COLO668 (cell line): ENCODE measurements around the gene PIEZO1.

Source experiments
- DNase-seq: peaks from one replicate; lab custom pipeline; 2025; ENCODE audit not compliant: unreplicated experiment; lab: John Stamatoyannopoulos, UW

The PIEZO1 gene

DNA sequence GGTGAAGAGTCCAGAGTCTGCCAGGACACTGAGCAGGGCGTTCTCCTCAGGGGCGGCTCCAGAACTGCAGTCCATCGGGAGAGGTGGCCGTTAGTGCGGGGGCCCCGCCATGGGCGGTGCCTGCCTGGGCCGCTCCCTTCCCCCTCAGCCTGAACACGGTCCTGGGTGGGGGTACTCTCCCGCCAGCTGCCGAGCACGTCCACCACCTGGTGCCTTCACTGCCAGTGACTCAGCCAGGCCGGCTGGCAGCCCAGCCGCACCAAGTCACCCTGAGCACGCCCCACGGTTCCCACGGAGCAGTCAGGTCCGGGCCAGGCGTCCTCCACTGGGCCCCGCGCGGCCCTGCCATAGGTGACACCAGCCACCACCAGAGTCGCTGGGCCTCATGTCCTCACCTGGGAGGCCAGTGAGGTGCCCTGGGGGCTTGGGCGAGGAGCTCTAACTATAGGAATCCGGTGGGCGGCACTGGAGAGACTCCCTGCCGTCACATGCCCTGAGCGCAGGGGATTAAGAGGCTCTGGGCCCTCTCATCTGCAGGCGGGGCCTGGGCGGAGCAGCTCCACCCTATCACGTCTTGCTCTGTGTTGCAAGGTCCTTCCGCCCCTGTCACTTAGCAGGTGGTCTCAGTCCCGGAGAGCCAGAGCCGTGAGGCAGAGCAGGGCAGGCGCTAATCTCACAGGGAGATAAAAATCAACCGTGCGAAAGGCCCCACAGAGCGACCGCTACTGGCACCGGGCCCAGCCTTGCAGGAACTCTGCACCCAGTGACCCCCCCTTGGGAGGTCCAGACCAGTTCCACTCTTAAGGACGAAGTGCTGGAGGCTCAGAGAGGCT lies 14.3 kb downstream of the PIEZO1 start:
- DNase-seq, result peak; percentile 52

DNA sequence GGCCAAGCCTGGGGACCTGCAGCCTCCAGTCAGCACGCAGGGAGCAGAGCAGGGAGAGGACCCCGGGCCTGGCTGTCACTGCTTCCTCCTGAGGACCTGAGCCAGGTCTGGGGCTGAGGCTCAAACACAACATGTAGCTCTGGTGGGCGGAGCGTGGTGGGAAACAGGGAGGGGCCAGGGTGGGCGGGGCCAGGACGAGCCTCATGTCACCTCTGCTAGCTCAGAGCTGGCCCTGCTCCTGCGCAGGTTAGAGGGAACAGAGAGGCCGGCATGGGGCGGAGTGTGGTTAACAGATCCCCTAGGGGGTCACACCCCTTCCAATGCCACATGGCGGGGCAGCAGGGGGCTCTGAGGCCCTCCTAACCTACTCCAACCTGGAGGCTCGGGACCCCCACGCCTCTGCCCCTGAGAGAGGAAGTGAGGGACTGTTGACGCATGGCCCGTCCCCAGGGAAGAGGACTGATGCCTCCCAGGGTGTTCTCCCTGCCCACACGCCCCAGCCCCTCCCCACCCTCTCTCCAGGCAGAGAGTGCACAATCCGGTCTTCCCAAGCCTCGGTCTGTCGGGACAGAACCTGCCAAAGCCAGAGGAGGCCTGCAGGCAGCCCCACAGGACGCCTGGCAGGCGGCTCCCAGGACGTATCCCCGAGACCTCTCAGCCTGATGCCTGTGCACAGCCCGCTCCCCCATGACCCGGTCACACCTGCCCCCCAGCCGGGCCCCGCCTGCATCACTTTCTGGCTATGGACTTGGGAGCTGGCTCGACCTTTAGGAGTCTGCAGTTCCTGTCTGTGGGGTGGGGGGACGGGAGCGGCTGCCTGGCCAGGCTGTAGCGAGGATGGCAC lies 15.2 kb downstream of the PIEZO1 start:
- peak; percentile 69 for DNase-seq

DNA sequence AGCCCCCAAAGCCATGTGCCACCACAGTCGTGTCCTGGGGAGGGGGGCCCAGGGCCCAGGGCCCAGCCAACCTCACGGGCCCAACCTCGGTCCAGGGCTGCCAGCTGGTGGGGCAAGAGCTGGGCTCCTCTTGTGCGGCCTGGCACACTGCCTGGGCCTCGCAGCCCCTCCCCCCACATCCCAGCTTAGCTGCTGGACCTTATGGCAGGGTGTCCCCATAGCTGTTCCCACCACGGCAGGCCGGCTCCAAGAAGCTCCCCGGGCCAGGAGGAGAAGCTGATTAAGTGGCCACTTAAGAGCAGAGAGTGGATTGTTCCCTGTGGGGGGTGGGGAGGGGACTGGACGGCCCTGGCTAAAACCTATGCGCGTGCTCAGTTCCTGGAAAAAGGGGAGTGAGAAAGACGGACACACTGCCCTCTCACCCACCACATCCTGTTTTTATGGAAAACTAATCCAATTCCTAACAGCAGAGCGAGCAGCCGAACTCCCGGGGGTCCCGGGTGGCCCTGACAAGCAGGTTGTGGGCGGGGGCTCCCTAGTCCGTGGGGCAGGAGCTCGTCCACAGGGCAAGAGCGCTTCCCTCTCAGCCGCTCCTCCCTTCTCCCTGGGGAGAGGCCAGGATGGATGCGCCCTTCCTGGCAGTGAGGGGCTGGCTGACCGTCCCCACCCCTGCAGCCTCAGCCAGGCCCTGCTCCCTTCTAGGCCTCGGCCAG lies 16.8 kb downstream of the PIEZO1 start:
- DNase-seq, result peak; percentile 33

DNA sequence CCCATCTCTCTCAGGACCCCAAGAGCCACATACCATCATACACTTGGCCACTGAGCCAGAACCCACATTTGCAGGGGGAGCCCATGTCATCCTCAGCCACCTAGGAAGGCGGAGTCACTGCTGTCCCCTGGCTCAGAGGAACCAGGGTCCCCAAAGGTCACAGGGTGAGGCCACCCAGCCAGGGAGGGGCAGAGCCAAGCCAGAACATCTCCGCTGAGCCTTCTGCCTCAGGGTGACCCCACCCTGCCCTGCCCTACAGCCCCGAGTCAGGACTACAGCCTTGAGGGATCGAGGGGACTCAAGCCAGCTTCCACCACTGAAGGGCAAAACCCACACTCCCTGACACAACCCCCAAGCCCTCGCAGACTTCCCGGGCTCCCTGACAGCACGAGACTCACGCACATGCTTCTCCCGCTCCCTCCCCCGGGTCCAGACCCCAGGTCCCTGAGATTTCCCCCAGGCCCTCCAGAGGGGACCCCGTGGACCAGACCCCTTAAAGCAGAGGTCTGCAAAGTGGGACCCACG lies 17.4 kb downstream of the PIEZO1 start:
- no peak for DNase-seq

DNA sequence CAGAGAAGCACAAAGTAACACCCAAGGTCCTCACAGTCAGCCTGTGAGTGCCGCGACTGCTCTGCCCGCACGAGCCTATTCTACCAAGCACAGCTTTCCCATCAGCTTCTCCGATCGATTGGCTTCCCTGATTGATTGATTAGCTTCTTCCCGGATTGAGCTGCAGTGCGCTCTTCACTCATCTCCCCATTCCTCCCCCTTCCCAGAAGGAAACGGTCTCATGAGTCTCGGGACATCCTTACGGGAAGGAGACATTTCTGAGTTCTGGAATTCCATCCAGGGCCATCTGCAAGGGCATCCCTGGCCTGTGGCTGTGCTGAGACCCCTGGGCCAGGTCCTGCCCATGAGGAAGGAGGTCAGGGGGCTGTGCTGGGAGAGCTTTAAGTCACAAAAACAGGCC lies 18.0 kb downstream of the PIEZO1 start:
- DNase-seq, result no peak

DNA sequence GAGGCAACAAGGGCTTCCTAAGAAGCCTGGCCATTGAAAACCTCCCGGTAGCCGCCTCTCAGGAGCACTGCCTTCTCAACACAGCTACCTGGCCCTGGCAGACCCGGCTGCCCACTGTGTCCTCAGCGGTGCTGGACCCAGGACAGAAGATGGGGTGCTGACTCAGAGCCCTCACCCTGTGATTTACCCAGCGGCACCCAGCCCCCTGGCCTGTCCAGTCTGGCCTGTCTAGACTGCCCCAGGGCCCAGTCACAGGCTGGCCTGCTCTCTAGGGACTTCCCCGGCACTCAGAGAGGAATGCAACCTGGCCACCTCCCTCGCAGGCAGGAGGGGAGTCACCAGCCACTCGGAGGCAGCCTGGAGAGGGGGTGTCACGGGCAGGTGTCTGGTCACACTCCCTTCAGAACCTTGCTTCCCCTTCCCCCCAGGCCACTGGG lies 20.1 kb downstream of the PIEZO1 start:
- peak; percentile 38 for DNase-seq

DNA sequence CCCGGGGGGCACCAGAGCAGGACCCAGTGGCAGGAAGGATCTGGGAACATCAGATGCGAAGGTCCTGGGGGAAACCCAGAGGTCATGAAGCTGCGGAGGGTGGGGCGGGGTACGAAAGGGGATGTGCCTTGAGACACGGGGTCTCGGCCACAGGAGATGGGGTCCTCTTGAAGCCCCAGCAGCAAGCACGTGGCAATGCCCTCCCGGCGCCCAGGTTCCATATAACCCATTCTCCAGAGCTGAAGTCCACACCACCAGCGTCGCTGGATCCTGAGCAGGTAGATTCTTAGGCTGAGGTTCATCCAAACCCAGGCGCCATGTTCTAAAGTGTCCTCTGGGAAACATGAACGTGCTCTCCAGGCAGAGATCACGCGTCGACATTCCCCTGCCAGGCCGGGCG lies 20.9 kb downstream of the PIEZO1 start:
- DNase-seq, result no peak

DNA sequence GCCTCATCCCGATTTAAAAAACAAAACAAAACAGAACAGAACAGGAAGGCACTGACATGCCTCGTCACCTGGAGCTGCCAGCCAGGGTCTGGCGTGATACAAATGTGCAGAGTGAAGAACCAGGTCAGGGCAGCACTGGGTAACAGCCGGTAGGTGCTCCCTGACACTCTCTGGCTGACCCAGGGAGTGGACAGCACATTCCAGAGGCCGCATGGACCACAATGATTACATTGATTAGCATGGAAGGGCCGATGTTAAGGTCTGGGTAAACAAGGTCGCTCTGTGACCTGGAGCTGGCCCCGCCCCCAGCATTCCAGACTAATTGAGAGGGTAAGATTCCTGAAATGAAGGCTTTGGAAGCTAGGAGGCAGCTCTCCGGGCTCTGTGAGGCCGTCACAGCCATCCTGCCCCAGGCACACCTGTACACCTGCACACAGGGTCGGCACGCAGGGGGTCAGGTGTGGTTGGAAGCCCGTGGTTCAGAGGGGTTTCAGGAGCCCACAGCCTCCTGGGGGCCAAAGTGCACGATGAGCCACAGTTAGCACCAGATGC lies 21.4 kb downstream of the PIEZO1 start:
- DNase-seq, result no peak

DNA sequence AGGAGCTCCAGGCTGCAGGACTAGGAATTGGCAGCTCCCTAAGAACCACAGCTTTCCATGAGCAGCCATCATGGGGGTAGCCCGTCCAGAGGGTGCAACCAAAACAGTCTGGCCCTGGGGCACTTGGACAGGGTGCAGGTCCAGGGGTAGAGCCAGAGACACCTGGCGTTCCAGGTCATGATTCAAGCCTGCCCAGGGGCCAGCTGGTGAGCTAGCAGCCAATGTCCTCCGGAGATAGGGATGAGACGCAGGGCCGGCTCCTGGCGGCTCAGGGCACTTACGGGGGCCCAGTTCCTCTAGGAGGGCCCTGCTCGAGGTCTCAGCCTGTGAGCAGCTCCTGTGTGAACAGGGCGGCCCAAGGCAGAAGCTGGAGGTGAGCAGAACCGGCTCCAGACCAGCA lies 22.1 kb downstream of the PIEZO1 start:
- DNase-seq, result no peak

DNA sequence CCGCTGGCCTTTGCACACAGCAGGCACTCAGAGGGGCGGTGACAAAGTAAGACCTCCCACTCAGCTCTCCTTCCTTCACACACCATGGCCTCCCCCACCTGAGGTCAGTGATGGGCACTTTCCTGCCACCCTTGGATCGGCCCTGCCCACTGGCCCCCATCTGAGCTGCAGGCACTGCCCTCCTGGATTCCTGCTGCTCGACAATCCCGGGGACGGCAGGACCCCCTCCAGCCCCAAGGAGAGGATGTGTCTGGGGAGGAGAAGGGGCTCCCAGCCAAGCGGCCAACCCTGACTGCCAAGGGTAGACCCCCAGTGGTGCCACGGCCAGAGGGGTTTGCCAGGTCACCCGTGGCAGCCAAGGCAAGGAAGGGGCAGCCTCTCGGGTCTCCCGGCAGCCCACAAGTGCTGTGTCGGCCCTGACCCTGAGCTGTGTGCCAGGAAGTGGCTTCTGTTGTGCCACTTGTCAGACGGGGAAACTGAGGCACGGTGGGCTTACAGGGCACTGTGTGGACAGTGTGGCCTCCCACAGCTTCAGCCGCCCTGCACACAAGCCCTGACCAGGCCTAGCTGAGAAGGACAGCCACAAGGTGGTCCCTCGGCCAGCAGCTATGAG lies 22.7 kb downstream of the PIEZO1 start:
- no peak for DNase-seq

DNA sequence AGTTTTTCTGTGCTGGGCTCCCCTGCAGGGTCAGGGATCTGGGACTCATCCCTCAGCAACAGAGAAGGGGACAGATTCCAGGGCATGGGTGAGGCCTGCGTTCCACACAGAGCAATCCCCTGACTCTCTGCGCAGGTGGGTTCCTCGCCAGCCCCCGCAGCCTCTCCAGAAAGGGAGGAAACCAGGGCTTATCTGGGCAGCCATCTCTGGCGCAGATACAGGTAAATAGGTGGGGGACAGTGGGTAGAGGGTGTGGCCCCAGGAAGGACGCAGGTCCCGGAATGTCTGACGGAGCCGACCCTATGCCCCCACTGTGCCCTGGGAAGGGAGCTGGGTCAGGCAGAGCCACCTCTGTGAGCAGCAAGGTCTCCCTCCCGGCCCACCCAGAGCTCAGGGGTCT lies 23.2 kb downstream of the PIEZO1 start:
- DNase-seq, result no peak

DNA sequence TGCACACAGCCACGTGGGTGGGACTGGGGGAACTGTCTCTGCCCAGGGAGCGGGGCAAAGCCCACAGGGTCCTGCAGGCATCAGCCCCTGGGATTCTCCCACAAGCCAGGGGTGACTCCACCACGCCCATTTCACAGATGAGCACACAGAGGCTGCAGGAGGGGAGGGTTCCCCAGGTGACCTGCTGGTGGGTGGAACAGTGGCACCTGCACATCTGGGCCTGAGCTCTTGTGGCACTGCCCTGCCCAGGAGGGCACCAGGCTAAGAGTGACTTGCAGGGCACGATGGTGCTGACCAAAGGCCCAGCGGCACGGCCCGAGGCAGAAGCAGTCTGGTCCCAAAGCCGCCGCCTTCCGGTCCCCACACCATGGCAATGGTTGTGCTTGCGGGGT lies 23.9 kb downstream of the PIEZO1 start:
- DNase-seq, result no peak

DNA sequence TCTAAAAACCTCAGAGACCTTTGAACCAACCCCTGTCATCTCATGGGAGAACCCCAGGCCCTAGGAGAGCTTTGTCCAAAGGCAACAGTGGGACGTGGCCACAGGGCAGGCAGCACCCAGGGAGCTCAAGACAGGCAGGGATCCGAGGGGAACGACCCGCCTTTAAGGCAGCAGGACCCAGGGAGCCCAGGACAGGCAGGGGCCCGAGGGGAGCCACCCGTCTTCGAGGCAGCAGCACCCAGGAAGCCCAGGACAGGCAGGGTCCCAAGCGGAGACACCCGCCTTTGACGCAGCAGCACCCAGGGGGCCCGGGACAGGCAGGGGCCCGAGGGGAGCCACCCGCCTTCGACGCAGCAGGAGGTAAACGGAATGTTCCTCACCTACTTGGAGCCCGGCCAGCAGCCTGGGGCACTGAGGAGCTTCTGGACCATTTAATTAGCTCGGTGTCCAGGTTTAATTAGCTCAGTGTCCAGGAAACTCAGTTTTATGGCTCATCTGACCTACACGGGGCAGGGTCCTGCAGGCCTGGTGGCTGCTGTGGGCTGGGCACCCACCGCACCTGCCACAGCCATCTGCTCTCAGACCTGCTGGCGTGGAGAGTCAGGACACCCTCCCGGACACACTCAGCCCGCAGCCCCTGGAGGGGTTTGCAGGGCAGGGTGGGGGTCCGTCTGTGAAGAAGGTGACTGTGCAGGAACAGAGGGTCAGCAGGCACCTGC lies 24.4 kb downstream of the PIEZO1 start:
- DNase-seq, result peak; percentile 16

DNA sequence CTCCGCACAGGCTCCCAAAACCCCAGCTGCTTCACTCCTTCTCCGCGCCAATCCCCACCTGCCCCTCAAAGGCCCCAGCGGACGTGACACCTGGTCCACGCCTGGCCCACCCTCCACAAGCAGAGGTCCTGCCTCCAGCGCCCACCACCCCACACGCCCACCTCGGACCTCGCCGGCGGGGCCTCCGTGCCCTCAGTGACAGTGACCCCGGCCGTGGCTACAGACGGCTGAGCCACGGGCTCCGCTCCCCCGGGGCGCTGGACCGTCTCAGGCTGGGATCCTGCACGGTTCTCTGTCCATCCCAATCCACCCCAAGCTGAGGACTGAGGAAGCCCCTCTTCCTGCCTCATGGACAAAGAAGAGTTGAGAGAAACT lies 25.1 kb downstream of the PIEZO1 start:
- DNase-seq, result no peak

DNA sequence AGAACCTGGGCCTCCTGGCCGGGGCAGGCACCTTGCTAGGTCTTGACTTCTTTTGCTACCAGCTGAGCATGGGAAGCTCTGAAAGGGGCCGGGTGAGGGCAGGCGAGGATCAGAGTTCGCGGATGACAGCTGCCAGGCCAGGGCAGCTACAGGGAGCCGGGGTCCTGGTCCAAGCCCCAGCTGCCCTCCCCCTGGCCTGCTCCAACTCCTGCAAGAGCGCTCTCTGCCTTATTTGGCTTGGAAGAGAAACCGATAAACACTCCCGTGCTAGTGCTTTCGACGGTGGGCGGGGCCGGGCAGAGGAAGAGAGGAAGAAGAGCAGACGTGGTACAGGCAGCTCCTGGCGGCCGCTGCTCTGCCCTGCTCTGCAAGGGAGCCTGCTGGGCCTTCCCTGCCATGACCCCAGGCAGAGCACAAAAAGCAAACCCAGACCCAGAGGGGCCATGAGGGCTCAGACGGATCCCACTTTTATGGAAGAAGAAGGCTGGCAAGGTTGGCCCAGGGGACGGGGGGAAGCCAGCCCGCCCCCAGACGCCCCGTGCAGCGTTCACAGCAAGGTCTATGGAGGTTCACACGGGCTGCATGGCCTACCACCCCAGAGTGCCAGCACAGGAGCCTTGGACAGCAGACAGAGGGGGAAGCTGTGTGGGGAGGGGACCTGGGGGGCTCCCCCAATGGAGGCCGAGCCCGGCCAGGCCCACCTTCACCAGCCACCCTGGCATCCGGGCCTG lies 25.6 kb downstream of the PIEZO1 start:
- DNase-seq, result peak; percentile 64

DNA sequence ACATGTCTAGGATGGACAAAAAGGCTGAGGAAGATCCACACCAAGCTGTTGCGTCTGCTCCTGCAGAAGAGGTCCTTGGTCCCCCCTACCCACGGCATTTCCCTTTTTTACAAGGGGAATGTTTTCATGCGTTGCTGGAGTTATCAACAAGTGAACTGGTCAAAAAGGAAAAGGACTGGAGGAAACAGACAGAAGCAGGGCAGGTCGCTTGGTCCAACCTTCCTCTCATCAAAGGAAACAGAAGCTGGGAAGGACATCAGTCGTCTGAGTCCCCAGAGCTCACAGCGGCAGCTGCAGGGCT lies 26.1 kb downstream of the PIEZO1 start:
- DNase-seq, result no peak

DNA sequence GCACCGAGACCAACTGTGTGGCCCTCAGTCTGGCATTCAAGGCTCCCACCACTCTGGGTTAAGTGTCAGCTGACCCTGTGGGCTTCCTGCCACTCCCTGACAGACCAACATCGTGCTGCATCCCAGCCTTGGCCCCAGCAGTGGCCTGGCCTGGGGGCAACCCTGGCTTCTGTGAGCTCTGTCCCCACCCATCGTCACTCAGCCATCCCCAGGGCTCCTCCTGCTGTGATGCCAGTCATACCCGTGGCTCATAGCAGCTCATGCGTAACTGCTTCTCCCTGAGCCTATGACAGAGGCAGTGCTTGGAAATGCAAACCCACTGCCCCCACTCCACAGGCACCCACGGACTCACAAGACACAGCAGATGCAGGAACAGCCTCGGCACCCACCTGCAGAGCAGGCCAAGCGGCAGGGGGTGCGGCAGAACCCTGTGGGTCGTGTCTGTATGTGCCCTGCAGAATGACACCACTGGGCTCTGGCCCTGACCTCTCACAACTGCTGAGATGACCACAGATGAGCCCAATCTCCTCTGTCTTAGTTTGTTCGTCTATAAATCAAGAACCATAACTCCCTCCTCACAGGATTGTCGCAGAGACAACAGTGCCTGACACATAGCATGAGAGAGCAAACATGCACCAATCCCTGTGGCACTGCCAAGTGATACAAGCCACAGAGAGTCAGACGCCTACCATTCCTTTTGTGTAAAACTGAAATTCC lies 26.6 kb downstream of the PIEZO1 start:
- no peak for DNase-seq

DNA sequence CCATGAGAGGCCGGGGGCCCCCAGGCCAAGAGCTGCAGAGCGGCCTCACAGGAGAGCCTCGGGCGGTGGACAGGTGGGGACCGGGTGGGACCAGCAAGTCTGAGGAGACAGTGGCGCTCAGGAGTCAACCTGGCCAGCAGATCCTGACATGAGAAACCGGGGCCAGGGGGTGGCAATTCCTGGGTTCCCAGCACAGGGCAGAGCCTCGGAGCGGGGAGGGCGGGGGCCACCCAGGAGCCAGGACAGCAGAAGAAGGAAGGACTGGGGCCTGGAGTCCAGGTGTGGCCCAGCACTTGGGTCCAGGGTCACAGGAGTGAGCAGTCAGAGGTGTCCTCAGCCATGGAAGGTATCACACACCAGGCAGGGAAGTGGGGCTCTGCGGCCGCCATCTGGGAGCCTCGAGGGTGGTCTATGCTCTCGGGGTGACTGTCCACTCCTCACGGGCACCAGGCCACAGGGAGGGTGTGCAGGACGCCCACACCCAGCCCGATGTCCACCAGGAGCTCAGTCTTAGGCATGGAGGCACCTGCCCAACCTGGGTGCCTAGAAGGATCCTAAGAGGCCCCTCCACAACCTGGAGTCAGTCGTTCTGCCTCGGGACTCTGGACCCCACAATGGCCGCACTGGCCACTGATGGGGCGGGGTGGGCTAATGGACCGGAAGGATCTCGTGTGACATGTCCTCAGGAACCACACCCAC lies 29.1 kb downstream of the PIEZO1 start:
- no peak for DNase-seq
